H9 (cell line): ENCODE data around the gene SRC. TPM values are rescaled to one million over a fixed set of nuclear protein-coding genes. Genes with fewer than 3 reads are reported as not detected.

Experiments used
- DNase-seq: peaks from one replicate; pipeline ENCODE4 v3.0.0-alpha.2; 2017
- H2AFZ ChIP-seq: one replicate; pipeline ENCODE4 v1.6.1; 2013; ENCODE audit warnings: mild to moderate bottlenecking, low read length, control low read depth, moderate library complexity
- H2AK5ac ChIP-seq: 2 replicates; pipeline ENCODE4 v1.6.1; 2013; ENCODE audit warnings: low read length, control low read depth, mixed read lengths; ENCODE audit not compliant: insufficient read length
- H2BK120ac ChIP-seq: one replicate; pipeline ENCODE4 v1.6.1; 2013; ENCODE audit warnings: low read depth, mild to moderate bottlenecking, low read length, control low read depth, inconsistent platforms; ENCODE audit not compliant: poor library complexity, severe bottlenecking
- H2BK12ac ChIP-seq: 2 replicates; pipeline ENCODE4 v1.6.1; 2013; ENCODE audit warnings: low read length, control low read depth, mixed read lengths, low read depth; ENCODE audit not compliant: insufficient read length
- H2BK15ac ChIP-seq: 2 replicates; pipeline ENCODE4 v1.6.1; 2013; ENCODE audit warnings: low read depth, low read length, control low read depth
- H2BK20ac ChIP-seq: one replicate; pipeline ENCODE4 v1.6.1; 2013; ENCODE audit warnings: low read depth, mild to moderate bottlenecking, low read length, control low read depth, inconsistent platforms; ENCODE audit not compliant: poor library complexity, severe bottlenecking
- H2BK5ac ChIP-seq: 2 replicates; pipeline ENCODE4 v1.6.1; 2013; ENCODE audit warnings: low read length, control low read depth, mixed read lengths; ENCODE audit not compliant: insufficient read length
- H3K14ac ChIP-seq: 2 replicates; pipeline ENCODE4 v1.6.1; 2013; ENCODE audit warnings: low read length, control low read depth; ENCODE audit not compliant: insufficient read depth
- H3K18ac ChIP-seq: 2 replicates; pipeline ENCODE4 v1.6.1; 2013; ENCODE audit warnings: low read depth, mild to moderate bottlenecking, mixed read lengths, low read length, control low read depth; ENCODE audit not compliant: insufficient read length
- H3K23ac ChIP-seq: 2 replicates; pipeline ENCODE4 v1.6.1; 2013; ENCODE audit warnings: low read length, control low read depth, mixed read lengths, low read depth; ENCODE audit not compliant: insufficient read length
- H3K23me2 ChIP-seq: 2 replicates; pipeline ENCODE4 v1.6.1; 2013; ENCODE audit warnings: low read depth, mild to moderate bottlenecking, mixed read lengths, low read length, control low read depth; ENCODE audit not compliant: insufficient read length, poor library complexity, severe bottlenecking
- H3K27ac ChIP-seq: 2 replicates; pipeline ENCODE4 v1.5.1; 2013; ENCODE audit warnings: low read length, control low read depth, mixed read lengths, low read depth; ENCODE audit not compliant: insufficient read length
- H3K27me3 ChIP-seq: 2 replicates; pipeline ENCODE4 v1.6.1; 2013; ENCODE audit warnings: low read length, control low read depth, inconsistent platforms; ENCODE audit not compliant: insufficient read depth
- H3K4ac ChIP-seq: 2 replicates; pipeline ENCODE4 v1.6.1; 2013; ENCODE audit warnings: low read depth, mild to moderate bottlenecking, control low read depth, inconsistent platforms, low read length, moderate library complexity
- H3K4me1 ChIP-seq: 2 replicates; pipeline ENCODE4 v1.6.1; 2013; ENCODE audit warnings: low read length, control low read depth, inconsistent platforms; ENCODE audit not compliant: insufficient read depth
- H3K4me2 ChIP-seq: 2 replicates; pipeline ENCODE4 v1.6.1; 2013; ENCODE audit warnings: low read length, control low read depth, mixed read lengths; ENCODE audit not compliant: insufficient read length, insufficient read depth
- H3K56ac ChIP-seq: 2 replicates; pipeline ENCODE4 v1.6.1; 2013; ENCODE audit warnings: low read depth, mild to moderate bottlenecking, mixed read lengths, low read length, control low read depth; ENCODE audit not compliant: insufficient read length
- H3K79me1 ChIP-seq: 2 replicates; pipeline ENCODE4 v1.6.1; 2013; ENCODE audit warnings: low read depth, mild to moderate bottlenecking, moderate library complexity, low read length, control low read depth, inconsistent platforms; ENCODE audit not compliant: insufficient read depth, poor library complexity, severe bottlenecking
- H3K79me2 ChIP-seq: 2 replicates; pipeline ENCODE4 v1.6.1; 2013; ENCODE audit warnings: low read length, control low read depth, inconsistent platforms; ENCODE audit not compliant: insufficient read depth
- H3K9ac ChIP-seq: 2 replicates; pipeline ENCODE4 v1.6.1; 2013; ENCODE audit warnings: low read length, control low read depth, mixed read lengths; ENCODE audit not compliant: insufficient read length; ENCODE audit errors: extremely low read depth
- H3K9me3 ChIP-seq: one replicate; pipeline ENCODE4 v1.6.1; 2013; ENCODE audit warnings: low read depth, low read length, inconsistent platforms; ENCODE audit not compliant: control insufficient read depth
- H3T11ph ChIP-seq: one replicate; pipeline ENCODE4 v1.6.1; 2013; ENCODE audit warnings: mild to moderate bottlenecking, low read length, control low read depth, inconsistent platforms
- H4K20me1 ChIP-seq: one replicate; pipeline ENCODE4 v1.6.1; 2013; ENCODE audit not compliant: control insufficient read depth, insufficient read length, insufficient read depth
- H4K5ac ChIP-seq: 2 replicates; pipeline ENCODE4 v1.6.1; 2013; ENCODE audit warnings: low read depth, mild to moderate bottlenecking, mixed read lengths, low read length, control low read depth; ENCODE audit not compliant: insufficient read length
- H4K8ac ChIP-seq: replicated peaks from 2 replicates; pipeline ENCODE4 v1.6.1; 2013; ENCODE audit warnings: low read length, control low read depth, mixed read lengths, low read depth; ENCODE audit not compliant: insufficient read length
- H4K91ac ChIP-seq: 2 replicates; pipeline ENCODE4 v1.6.1; 2013; ENCODE audit warnings: low read depth, mild to moderate bottlenecking, moderate library complexity, mixed read lengths, low read length, control low read depth; ENCODE audit not compliant: insufficient read length
- H3K27ac Mint-ChIP-seq, 3 experiments: 2 replicates in 2 of 3; 3 replicates in 1 of 3; pipeline ENCODE4 v1.8.0; 2020 to 2021; ENCODE audit warnings: mixed read lengths in 3 of 3, mild to moderate bottlenecking in 1 of 3, moderate library complexity in 1 of 3
- H3K27me3 Mint-ChIP-seq: 2 replicates; pipeline ENCODE4 v1.8.0; 2021; ENCODE audit warnings: low read depth, mild to moderate bottlenecking, moderate library complexity, mixed read lengths
- H3K36me3 Mint-ChIP-seq, 3 experiments: 2 replicates in 2 of 3; 3 replicates in 1 of 3; pipeline ENCODE4 v1.8.0; 2020 to 2021; ENCODE audit warnings: low read depth in 3 of 3, mixed read lengths in 3 of 3; ENCODE audit not compliant: insufficient read depth in 1 of 3
- H3K4me1 Mint-ChIP-seq, 2 experiments: 2 replicates each; pipeline ENCODE4 v1.8.0; 2020; ENCODE audit warnings: mixed read lengths in 2 of 2
- H3K4me3 Mint-ChIP-seq, 2 experiments: 2 replicates in 1 of 2; 3 replicates in 1 of 2; pipeline ENCODE4 v1.8.0; 2020 to 2021; ENCODE audit warnings: mild to moderate bottlenecking in 2 of 2, mixed read lengths in 2 of 2, moderate library complexity in 1 of 2
- H3K9me3 Mint-ChIP-seq, 2 experiments: 2 replicates in 1 of 2; 3 replicates in 1 of 2; pipeline ENCODE4 v1.8.0; 2020; ENCODE audit warnings: mild to moderate bottlenecking in 2 of 2, mixed read lengths in 2 of 2, moderate library complexity in 1 of 2
- WGBS: extraction: QIAGEN DNeasy Blood & Tissue Kit; methylation state at CpG from one replicate; pipeline ENCODE4 v1.1.7; 2013; ENCODE audit warnings: missing lambda C conversion rate, low lambda C conversion rate, mixed read lengths; ENCODE audit not compliant: insufficient read length; ENCODE audit errors: extremely low coverage; 5-methylcytosine and 5-hydroxymethylcytosine counted together
- total RNA-seq: library from RNA; stranded (reverse); gene quantifications from 2 replicates; pipeline ENCODE4 v1.2.1, GENCODE V29; 2021
- TF ChIP-seq, protein P1 (sequence below): fragments of 200-600 bp; sonication (generic); conservative IDR thresholded peaks from 3 replicates; pipeline ENCODE4 v1.8.0; 2021; ENCODE audit warnings: antibody characterized with exemption, mild to moderate bottlenecking

SRC gene
- total RNA-seq, 1 experiment from 2014 or later = 44.5 TPM

DNA sequence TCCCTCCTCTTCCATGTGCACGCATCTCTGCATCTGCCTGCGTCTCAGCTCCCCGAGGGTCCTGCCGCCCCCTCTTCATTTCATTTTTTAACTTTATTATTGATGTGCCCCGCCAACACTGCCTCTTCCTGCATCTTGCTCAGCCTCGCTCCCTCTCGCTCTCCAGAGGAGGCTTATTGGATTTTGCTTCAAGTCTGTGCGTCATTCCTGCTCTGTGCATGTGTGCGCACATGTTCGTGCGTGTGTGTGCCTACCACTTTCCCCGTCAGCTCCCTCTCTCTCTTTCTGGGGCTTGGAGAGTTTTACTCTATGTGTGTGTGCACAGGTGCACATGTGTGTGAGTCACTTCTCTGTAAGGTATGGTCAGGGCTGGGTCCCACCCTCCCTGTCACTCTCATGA lies 103.3 kb downstream of the SRC start:
- Histone ChIP-seq H2BK15ac (no peak overlapping the region), H2BK120ac (no peak overlapping the region), H4K91ac (no peak overlapping the region), H3K23me2 (no peaks in the 10 kb centered on the region), H2AK5ac (no peak overlapping the region), H3K27me3 (no peaks in the 10 kb centered on the region), H3K27ac (no peak overlapping the region), H3T11ph (no peak overlapping the region), H2BK5ac (no peak overlapping the region), H3K18ac (no peak overlapping the region), H3K4me1 (no peaks in the 10 kb centered on the region), H3K14ac (no peak overlapping the region), H3K4ac (no peak overlapping the region), H3K9ac (no peak overlapping the region), H3K79me2 (no peaks in the 10 kb centered on the region), H3K23ac (no peak overlapping the region), H2BK20ac (no peak overlapping the region), H4K8ac (no peak overlapping the region), H2BK12ac (no peak overlapping the region), H4K5ac (no peak overlapping the region), H4K20me1 (no peaks in the 10 kb centered on the region), H3K79me1 (no peaks in the 10 kb centered on the region), H2AFZ (no peak overlapping the region), H3K56ac (no peak overlapping the region), H3K4me2 (no peak overlapping the region), H3K9me3 (no peaks in the 10 kb centered on the region)
- Mint-ChIP-seq H3K36me3 (no peaks in the 10 kb centered on the region), H3K27ac (no peak overlapping the region), H3K4me3 (no peak overlapping the region), H3K9me3 (no peaks in the 10 kb centered on the region), H3K27me3 (peaks cover 22% of the 10 kb centered on the region), H3K4me1 (no peaks in the 10 kb centered on the region)
- TF ChIP-seq, protein P1, sequence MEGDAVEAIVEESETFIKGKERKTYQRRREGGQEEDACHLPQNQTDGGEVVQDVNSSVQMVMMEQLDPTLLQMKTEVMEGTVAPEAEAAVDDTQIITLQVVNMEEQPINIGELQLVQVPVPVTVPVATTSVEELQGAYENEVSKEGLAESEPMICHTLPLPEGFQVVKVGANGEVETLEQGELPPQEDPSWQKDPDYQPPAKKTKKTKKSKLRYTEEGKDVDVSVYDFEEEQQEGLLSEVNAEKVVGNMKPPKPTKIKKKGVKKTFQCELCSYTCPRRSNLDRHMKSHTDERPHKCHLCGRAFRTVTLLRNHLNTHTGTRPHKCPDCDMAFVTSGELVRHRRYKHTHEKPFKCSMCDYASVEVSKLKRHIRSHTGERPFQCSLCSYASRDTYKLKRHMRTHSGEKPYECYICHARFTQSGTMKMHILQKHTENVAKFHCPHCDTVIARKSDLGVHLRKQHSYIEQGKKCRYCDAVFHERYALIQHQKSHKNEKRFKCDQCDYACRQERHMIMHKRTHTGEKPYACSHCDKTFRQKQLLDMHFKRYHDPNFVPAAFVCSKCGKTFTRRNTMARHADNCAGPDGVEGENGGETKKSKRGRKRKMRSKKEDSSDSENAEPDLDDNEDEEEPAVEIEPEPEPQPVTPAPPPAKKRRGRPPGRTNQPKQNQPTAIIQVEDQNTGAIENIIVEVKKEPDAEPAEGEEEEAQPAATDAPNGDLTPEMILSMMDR = no peak
- DNase-seq = no peak
- WGBS = no CpG with 5 or more reads among the region's 12 CpGs
